CD1c-positive myeloid dendritic cell (primary cell): Measurements from ENCODE around the gene RAB40C.
"Not testable (repeated sequence)": the region's sequence is repeated elsewhere in the genome, so short reads cannot be mapped to it uniquely, and the experiment has no call there.

Experiments used
- DNase-seq: peaks from one replicate; pipeline ENCODE4 v3.0.0-alpha.2; 2016; ENCODE audit errors: extremely low spot score

RAB40C gene

DNA sequence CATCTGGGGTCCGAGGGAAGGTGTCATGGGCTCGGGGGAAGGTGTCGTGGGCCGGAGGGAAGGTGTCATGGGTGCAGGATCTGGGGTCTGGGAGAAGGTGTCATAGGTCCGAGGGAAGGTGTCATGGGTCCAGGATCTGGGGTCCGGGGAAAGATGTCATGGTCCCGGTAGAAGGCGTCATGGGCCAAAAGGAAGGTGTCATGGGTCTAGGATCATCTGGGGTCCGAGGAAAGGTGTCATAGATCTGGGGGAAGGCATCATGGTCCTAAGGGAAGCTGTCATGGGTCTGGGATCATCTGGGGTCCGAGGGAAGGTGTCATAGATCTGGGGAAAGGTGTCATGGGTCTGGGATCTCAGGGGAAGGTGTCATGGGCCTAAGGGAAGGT, 942 bp downstream of the RAB40C start:
- no peak for DNase-seq

DNA sequence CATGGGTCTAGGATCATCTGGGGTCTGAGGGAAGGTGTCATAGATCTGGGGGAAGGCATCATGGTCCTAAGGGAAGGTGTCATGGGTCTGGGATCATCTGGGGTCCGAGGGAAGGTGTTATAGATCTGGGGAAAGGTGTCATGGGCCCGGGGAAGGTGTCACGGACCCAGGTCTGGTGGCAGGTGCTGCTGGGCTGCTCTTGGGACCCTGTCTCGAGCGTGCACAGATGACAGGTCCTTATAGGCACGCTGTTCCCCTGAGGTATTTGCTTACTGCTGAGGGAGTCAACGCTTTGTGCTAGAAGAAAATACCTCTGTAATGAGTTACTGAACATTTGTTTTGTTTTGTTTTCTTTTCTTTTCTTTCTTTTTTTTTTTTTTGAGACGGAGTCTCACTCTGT, 1.4 kb downstream of the RAB40C start:
- no peak for DNase-seq

DNA sequence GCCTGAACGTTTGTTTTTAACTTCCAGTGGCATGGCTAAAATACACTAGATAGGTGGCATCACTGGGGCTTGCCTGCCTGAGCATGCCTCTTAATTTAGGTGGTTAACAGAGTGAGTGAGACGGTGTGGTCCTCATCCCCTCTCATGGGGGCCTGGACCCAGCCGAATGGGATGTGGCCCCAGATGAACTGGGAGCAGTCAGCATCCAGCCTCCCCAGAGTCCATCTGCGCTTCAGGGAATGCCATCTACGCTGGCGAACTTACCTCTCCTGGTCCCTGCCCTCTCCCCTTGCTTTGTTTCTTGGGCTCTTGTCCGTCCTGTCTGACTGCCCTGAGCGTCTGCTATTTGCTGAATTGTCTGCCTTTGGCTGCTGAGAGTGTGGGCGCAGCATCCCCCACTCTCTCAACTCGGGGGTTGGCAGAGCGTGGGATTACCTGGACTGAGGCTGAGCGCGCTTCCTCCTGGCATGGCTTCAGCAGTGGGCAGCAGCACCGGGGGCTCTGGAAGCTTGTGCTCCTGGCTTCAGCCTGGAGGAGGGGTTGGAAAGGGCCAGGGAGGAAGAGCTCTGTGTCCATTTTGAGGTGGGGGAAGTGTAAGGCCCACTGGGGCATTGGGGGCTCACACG, 2.1 kb downstream of the RAB40C start:
- no peak for DNase-seq

DNA sequence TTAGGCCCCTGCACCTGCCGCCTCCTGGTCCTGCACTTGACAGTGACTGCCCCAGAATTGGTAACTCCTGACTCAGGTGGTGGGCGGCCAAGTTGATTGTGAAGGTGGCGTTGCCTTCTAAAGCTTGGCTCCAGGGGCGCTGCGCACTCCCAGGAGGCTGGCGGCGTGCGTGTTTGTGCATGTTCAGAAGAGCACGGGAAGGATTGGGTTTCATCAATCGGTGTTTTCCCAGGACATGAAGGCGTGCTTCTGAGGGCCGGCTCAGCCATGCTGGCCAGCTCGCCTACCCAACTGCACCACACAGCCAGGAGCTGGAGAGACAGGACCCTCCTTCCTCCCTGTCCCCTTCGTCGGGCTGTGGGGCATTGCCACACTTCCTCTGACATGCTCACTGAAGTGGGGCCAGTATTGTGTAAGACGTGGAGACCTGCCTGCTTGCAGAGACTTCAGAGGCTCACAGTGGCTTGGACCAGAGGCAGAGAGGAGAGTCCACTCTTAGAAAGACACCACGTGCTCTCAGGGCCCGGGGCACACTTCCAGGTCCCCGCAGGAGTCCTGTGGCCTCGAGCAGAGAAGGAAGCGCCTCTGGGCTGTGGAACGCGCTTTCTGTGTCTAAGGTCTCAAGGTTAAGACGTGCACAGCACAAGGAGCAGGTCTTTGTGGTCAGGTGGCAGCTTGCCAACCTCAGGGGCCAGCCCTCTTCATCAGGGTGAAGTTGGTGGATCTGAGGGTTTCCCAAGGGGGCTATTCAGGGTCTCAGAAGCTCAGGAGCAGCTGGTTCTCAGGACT, 2.8 kb downstream of the RAB40C start:
- DNase-seq: peak; percentile 69

DNA sequence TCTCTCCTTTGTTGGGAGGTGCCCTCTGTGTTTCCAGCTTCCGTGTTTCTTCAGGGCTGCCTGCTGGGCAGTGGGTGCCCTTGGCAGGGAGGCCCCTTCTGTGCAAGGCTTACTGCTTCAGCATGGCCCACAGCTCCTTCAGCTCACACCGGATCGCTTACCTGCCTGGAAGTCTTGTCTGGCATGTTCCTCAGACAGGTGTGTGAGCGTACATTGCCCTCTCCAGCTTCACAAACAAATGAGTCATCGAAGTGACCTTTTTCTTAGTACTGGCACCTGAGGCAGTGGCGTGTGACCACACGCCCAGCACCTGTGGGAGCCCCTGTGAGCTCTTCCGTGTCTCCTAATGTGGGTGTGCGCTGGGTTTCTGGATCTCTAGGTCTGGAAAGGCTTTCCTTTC, 3.5 kb downstream of the RAB40C start:
- no peak for DNase-seq

DNA sequence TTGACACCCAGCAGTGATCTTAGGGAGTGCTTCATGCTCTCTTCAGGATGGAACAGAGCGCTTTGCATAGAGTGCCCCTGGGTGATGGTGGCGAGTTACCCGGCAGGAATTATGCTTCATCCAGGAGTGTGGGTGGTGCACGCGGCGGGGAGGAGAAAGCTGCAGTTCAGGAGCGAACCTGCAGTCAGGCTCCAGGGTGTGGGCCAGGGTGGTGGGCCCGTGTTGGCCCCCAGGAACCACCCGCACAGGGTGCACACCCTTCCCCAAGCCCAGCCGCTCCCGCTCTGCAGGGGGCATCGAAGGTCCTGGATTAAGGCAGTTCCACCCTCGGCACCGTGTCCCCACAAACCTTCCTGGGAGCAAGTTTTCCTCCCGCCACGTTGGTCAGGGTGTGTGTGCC, 3.9 kb downstream of the RAB40C start:
- DNase-seq: no peak

DNA sequence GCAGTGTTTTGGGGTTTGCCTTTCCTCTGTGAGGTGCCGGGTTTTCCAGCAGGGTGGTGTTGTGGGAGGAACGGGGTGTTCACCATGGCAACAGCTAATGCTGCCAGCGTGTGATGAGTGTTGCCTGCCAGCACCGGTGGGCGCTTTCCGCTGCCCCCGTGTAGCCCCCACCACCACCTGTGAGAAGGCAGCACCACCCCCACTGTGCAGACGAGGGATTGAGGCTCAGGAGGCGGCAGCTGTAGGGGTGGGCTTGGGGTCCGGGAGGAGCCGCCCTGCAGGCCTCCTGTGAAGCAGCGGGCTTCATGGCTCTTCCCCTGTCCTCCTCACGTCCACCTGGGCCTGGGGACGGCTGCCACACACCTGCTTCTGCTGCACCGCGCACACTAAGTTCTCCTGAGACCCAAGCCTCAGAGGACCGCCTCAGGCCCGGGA, 5.2 kb downstream of the RAB40C start:
- DNase-seq: no peak

DNA sequence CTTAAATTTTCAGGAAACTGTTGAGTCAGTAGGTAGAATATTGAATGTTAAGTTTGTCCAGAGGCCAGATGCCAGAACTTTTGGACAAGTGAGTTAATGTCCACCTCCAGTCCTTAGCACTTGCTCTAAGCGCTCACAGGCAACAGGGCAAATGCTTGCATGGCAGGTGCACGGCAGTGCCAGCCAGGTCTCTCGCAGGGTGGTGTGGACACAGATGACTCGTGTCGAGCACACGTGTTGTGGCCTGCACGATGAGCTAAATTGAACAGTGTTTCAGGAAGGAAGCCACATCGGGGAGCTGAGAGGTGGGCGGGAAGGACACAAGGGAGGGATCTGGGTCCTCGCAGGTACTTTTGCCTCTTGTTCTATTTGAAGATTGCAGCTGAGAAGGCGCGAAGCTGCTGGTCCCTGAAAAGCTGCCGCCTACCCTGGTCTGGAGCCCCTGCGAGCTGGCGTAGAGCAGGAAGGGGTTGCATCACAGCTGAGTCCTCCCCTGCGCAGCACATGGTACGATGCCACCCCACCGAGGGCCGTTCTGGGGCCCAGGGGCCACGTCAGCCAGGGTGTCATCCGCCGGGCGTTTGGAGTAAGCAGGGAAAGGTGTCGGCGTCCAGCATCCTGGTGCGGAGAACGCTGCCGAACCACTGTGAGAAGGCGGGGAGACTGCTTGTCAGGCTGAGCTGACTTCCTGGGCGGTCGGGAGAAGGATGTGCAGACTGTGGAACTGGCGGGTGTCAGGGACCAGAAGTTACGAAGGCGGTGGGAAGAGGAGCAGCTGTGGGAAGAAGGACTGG, 6.3 kb downstream of the RAB40C start:
- peak; percentile 18 for DNase-seq

DNA sequence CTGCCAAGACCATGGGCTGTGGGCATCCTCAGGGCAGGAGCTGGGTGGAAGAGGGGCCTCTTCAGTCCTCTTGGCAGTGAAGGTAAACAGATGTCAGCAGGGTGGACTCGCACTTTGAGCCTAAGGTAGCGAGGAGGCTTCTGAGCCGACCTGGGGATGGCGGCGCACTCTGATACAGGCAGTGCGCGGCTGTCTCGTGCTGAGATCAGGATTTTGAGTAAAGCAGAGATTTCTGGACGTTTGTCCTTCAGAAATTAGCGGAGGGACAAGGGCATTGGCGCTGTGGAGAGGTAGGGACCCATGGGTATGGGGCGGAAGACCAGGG, 6.8 kb downstream of the RAB40C start:
- DNase-seq: no peak

DNA sequence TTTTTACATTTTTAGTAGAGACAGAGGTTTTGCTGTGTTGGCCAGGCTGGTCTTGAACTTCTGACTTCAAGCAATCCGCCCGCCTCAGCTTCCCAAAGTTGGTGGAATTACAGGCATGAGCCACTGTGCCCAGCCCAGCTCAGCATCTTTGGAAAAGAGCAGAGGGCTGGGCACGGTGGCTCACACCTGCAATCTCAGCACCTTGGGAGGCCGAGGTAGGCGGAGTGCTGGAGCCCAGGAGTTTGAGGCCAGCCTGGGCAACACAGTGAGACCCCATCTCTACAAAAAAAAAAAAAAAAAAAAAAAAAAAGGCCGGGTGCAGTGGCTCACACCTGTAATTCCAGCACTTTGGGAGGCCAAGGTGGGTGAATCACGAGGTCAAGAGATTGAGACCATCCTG, 7.8 kb downstream of the RAB40C start:
- not testable (repeated sequence) for DNase-seq

DNA sequence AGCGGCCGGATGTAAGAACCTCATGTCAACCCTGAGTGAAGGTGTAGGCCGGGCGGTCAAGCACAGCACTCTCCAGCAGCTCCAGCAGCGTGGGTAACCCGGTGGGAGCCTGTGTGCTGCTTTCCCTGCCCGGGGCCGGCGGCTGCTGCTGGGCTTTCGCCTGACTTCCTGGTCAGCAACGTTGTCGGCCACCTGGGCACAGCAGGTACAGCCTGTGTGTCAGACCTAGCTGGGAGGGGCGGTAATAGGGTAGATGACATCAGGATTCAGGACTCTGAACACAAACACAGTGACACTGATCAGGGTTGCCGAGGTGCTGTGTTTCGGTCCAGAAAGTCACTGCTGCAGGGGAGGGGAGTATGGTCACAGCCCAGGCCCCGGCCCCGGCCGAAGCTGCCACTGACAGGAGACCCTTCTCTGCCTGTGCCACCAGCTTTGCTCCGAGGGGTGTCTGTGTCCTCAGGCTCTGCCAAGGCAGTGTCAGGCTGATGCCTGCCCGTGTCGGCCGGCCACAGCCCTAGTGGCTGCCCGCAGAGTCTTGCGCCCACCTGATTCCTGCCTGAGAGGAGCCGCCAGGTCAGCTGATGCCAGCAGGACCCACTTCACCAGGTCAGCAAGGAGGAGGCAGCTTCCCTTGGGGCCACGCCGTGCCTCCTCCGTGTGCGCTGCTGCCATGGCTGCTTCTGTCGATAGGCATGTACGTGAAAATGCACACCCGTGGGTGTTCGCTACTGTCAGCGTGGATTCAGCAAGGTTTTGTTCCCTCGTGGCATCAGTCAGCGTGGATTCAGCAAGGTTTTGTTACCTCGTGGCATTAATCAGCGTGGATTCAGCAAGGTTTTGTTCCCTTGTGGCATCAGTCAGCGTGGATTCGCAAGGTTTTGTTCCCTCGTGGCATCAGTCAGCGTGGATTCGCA, 9.2 kb downstream of the RAB40C start:
- no peak for DNase-seq

DNA sequence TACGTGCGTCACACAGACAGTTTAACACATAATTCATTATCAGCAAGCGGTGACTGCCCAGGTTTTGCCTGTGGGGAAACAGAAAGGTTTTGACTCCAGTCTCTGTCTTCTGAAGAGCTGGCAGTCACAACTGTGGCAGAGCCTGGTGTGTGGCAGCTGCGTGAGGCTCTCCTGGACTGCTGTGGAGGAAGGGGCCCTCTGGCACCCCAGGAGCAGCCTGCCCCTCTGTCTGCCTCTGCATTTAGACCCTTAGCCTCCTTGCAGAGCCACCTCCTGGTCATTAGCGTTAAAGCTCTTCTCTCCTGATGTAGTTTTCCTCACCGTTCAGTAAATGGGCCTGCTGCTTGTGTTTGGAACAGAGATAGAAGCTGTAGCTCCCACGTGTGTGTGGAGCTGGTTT, 10.9 kb downstream of the RAB40C start:
- no peak for DNase-seq

DNA sequence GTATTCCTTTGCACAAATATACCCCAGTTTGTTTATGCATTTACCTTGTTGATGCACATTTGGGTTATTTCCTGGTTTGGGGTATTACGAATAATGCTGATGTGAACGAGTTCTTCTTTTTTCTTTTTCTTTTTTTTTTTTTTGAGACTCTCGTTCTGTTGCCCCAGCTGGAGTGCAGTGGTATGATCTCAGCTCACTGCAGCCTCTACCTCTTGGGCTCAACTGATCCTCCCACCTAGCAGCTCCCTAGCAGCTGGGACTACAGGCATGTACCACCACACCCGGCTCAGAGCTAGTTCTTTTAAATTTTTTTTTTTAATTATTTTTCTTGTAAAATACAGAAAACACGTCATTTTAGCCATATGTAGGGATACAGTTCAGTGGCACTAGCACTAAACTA, 14.1 kb downstream of the RAB40C start:
- DNase-seq: no peak

DNA sequence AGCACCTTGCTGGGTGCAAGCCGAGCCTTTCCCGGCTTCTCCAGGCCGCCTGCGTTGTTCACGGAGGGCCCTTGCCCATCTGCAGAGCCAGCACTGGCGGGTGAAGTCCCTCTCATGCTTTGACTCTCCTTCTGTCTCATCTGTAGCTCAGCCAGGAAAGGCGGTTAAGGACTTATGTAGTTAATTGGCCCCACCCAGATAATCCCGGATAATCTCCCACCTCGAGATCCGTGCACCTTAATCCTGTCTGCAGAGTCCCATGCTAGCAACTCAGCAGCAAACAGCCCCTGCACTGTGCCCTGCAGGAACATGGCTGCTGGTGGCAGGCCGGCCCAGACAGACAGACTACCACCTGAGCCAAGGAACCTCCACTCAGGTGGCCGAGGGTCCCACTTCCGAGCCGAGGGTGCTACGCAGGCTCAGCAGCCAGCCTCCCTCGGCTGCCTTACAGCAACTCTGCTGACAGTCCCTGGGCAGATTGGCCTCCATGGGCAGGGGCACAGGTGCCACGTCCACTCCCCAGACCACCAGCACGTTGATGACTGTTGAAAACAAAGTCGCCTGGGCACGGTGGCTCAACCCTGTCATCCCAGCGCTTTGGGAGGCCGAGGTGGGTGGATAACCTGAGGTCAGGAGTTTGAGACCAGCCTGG, 16.9 kb downstream of the RAB40C start:
- no peak for DNase-seq

DNA sequence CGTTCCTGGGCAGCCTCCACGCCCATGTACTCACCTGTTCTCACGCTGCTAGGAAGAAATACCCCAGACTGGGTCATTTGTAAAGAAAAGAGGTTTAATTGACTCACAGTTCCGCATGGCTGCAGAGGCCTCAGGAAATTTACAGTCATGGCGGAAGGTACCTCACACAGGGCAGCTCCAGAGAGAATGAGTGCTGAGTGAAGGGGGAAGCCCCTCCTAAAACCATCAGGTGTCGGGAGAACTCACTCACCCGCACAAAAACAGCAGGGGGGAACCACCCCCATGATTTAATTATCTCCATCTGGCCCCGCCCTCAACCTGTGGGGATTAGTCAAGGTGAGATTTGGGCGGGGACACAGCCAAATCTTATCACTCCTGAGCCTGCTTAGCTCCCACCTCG, 18.2 kb downstream of the RAB40C start:
- DNase-seq: no peak

DNA sequence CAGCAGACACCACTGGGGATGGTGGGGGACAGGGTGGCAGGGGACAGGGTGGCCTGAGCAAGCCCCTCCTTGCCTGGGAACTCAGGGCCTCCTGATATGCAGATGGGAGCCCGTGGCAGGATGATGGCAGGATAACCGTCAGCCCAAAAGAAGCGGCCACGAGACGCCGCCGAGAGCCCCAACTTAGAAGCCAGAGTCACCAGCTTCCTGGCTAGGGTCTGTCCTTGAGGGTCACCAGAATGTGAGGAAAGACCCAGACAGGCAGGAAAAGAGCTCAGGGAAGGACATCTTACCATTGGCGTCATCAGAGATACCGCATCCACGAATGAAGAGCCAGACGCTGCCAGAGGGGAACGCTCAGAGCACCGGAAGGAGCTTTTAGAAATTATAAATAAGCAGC, 19.4 kb downstream of the RAB40C start:
- DNase-seq: no peak

DNA sequence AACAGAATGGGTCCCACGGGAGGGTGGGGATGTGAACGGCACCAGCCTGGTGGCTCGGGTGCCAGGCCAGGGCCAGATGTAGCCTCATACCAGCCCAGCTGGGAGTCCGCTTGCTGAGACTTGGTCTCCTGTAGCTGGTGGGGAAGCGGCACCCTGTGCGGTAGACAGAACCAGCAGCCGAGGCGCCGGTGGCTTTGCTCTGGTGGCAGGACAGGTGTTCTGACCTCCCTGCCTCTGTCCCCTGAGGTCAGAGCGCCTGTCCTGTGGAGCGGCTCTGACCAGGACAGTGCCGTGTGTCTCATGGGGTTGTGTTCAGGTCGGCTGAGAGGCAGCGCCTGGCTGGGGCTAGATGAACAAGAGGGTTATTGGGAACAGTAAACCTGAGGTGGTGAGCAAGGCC, 20.1 kb downstream of the RAB40C start:
- no peak for DNase-seq

DNA sequence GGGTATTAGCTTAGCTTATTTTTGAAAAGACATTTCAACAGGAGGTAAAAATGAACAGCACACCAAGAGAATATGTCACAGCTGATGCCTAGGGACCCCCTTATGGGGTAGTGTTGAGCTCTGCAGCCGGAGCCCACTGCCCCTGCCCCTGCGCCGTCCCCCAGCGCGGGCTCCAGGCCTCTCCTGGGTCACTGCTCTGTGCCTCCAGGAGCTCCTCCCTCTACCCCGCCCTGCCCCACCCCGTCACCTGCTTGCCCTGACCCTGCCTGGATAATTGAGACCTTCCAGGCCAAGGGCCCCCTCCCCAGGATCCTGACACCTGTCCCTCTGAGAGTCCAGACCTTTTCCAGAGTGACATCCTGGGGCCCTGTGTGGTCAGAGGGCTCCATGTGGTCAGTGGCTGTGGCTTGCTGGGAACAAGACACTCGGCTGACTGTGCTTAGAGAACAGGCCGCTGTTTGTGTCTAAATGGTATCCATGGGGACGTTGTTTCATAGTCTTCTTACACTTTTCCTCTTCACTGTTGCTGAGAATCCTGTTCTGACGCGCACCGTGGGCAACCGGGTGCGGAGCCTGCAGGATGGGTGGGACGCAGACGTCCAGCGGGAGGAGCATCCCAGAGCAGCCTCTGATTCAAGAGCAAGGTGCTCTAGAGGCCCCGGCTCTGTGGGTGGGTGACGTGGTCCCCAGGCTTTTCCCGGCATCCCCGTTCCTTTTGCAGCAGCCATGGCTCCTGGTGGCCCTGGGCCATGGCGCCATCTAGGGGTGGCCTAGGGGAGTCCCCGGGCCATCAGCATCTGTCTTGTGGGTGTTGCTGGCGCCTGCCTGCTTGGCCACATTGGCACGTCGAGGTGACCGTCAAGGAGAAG, 20.9 kb downstream of the RAB40C start:
- peak; percentile 67 for DNase-seq

DNA sequence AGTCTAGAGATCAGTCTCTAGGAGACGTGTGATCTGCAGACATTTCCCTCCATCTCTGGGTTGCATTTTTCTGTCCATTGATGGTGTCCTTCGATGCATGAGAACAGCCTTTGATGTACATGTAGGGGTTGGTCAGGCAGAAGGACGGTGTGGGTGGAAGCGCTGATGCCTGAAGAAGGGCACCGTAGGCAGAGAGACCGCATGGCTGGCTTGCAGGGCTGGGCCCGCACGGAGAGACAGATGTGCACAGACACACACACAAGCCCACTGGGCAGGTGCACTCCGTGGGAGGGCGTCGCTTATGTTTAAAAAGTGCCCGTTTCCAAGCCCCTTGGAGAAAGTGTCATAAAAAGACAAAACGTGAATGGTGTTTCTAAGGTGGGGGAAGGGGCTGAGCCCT, 25.3 kb downstream of the RAB40C start:
- DNase-seq: no peak
